Measurements from ENCODE around the gene CCDC169. TPM values are rescaled to one million over a fixed set of nuclear protein-coding genes. Genes with fewer than 3 reads are reported as not detected.

CCDC169 gene
- total RNA-seq, 3 donors from 2014 or later (not counting 1 experiment from before 2014, with no cell fraction given) = not detected

- Mint-ChIP-seq H3K9me3 (no peaks in the 10 kb centered on the region), H3K27ac (peak overlapping the region; percentile 98 to 99), H3K4me1 (peaks cover 44% of the 10 kb centered on the region in 2 donors), H3K27me3 (ENCODE audit: low read depth in 2 of 2) (no peaks in the 10 kb centered on the region), H3K4me3 (peak overlapping the region; percentile 96), H3K36me3 (no peaks in the 10 kb centered on the region)
- Histone ChIP-seq H3K27me3 (ENCODE audit: control insufficient read depth, insufficient read depth, low read length) (no peaks in the 10 kb centered on the region), H3K36me3 (ENCODE audit: control insufficient read depth, insufficient read depth, low read length) (no peaks in the 10 kb centered on the region), H3K4me3 (ENCODE audit: low read length) (peak overlapping the region; percentile 67), H3K9me3 (ENCODE audit: control insufficient read depth, insufficient read depth, low read length) (no peaks in the 10 kb centered on the region), H3K4me1 (ENCODE audit: control insufficient read depth, insufficient read depth, low read length) (peaks cover 8% of the 10 kb centered on the region), H3K27ac (ENCODE audit: low read length) (peak overlapping the region; percentile 93)
- ATAC-seq = no peak
- no peak for TF ChIP-seq CTCF (IDR thresholded peaks at IDR 0.05)
- peak in 1 of 2 donors; percentile 60 for DNase-seq
- 10% methylated on average over 13 of the region's 14 CpGs for WGBS (ENCODE audit: insufficient coverage)
- intact Hi-C loops (cut with micrococcal nuclease) = loop anchor here (5.0 kb wide), 2 partner anchors 48 to 722 kb away; partner anchors contain the start of gene CCDC169
These were observed 47.3 kb upstream of the CCDC169 start for GRCh38 chr13:36344886-36345437.

DNA sequence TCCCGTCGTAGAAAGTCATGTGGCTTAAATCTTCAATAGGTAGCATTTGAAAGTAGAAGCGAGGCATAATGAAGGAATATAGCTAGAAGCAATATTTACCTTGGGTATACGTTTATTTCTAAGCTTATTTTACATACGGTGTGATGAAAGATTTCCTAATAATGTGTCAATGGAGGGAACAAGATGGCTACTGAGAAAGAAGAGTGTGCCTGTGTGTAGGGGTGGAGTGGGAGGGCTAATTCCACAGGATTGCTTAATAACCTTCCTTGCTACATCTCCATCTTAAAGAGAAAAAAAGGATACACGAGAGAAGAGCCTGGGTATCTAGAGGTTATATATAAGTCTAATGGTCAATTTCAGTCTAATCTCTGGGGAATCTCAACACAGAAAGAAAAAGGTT is 46.6 kb upstream of the CCDC169 start:
- no peak for DNase-seq
- 84% methylated on average over 5 of the region's 6 CpGs for WGBS (ENCODE audit: insufficient coverage)
- H3K4me1 Mint-ChIP-seq = peaks cover 44% of the 10 kb centered on the region in 2 donors

DNA sequence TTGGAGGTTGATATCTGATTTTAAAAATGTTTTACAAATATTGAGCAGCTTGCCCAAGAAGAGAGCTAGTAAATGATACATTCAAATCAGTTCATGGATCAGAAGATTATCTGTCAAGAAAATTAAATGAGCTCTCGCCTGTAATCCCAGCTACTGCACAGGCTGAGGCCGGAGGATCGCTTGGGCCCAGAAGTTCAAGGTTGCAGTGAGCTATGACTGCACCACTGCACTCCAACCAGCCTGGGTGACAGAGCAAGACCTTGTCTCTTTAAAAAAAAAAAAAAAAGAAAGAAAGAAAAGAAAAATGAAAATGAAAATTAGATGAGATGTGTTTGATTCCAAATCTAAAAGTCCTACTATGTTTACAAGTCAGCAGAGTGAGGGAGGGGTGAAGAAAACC is 46.2 kb upstream of the CCDC169 start:
- no peaks in the 10 kb centered on the region for H3K36me3 Mint-ChIP-seq
- Histone ChIP-seq H3K36me3 (ENCODE audit: control insufficient read depth, insufficient read depth, low read length) (no peaks in the 10 kb centered on the region), H3K4me3 (ENCODE audit: low read length) (no peak overlapping the region), H3K4me1 (ENCODE audit: control insufficient read depth, insufficient read depth, low read length) (peaks cover 8% of the 10 kb centered on the region), H3K27ac (ENCODE audit: low read length) (no peak overlapping the region), H3K9me3 (ENCODE audit: control insufficient read depth, insufficient read depth, low read length) (no peaks in the 10 kb centered on the region), H3K27me3 (ENCODE audit: control insufficient read depth, insufficient read depth, low read length) (no peaks in the 10 kb centered on the region)
- H3K27me3 Mint-ChIP-seq (ENCODE audit: low read depth in 2 of 2) = no peaks in the 10 kb centered on the region
- peak overlapping the region; percentile 98 to 99 for H3K27ac Mint-ChIP-seq
- H3K4me1 Mint-ChIP-seq = peaks cover 47 to 48% of the 10 kb centered on the region in 2 donors
- ATAC-seq = no peak
- no peak for TF ChIP-seq CTCF (IDR thresholded peaks at IDR 0.05)
- intact Hi-C loops (cut with micrococcal nuclease) = no loop called here
- no peaks in the 10 kb centered on the region for H3K9me3 Mint-ChIP-seq
- no peak for DNase-seq
- WGBS (ENCODE audit: insufficient coverage) = 97% methylated on average over 3 of the region's 3 CpGs
- H3K4me3 Mint-ChIP-seq = peak overlapping the region; percentile 65

More for the DNA sequence above, 46.6 kb upstream of the CCDC169 start:
- Mint-ChIP-seq H3K36me3 (no peaks in the 10 kb centered on the region), H3K4me3 (peak overlapping the region; percentile 65), H3K27ac (peak overlapping the region; percentile 98 to 99), H3K27me3 (ENCODE audit: low read depth in 2 of 2) (no peaks in the 10 kb centered on the region), H3K9me3 (no peaks in the 10 kb centered on the region)
- no peak for ATAC-seq
- H3K27ac ChIP-seq (ENCODE audit: low read length) = no peak overlapping the region
- intact Hi-C loops (cut with micrococcal nuclease) = no loop called here
- H3K36me3 ChIP-seq (ENCODE audit: control insufficient read depth, insufficient read depth, low read length) = no peaks in the 10 kb centered on the region
- TF ChIP-seq CTCF (IDR thresholded peaks at IDR 0.05) = no peak
- no peaks in the 10 kb centered on the region for H3K27me3 ChIP-seq (ENCODE audit: control insufficient read depth, insufficient read depth, low read length)
- no peaks in the 10 kb centered on the region for H3K9me3 ChIP-seq (ENCODE audit: control insufficient read depth, insufficient read depth, low read length)
- no peak overlapping the region for H3K4me3 ChIP-seq (ENCODE audit: low read length)
- H3K4me1 ChIP-seq (ENCODE audit: control insufficient read depth, insufficient read depth, low read length) = peaks cover 8% of the 10 kb centered on the region

DNA sequence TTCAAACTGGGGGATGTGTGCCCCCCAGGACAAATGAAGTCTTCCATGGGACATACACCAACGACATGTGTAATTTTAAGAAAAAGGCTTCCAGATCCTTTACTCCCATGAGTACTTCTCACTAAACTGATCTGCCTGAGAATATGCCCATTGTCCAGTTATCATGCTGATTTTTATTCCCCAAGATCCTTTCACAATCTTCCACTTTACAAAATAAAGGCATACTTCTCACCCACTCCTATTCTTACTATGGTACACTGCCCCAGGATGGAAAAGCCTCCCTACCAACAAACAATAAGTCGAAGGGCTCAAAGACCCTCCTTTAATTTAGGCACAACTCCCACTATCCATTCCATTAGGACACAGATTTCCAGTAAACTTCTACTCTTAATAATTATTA is 45.1 kb upstream of the CCDC169 start:
- peaks cover 8% of the 10 kb centered on the region for H3K4me1 ChIP-seq (ENCODE audit: control insufficient read depth, insufficient read depth, low read length)
- H3K27me3 ChIP-seq (ENCODE audit: control insufficient read depth, insufficient read depth, low read length) = no peaks in the 10 kb centered on the region
- ATAC-seq (no peak), DNase-seq (no peak)
- no peak overlapping the region for H3K27ac Mint-ChIP-seq
- 81% methylated on average over 2 of the region's 2 CpGs for WGBS (ENCODE audit: insufficient coverage)
- no peaks in the 10 kb centered on the region for H3K9me3 Mint-ChIP-seq
- no peaks in the 10 kb centered on the region for H3K9me3 ChIP-seq (ENCODE audit: control insufficient read depth, insufficient read depth, low read length)
- H3K4me3 Mint-ChIP-seq = no peak overlapping the region
- H3K27ac ChIP-seq (ENCODE audit: low read length) = no peak overlapping the region
- peaks cover 54 to 56% of the 10 kb centered on the region in 2 donors for H3K4me1 Mint-ChIP-seq
- no peaks in the 10 kb centered on the region for H3K36me3 ChIP-seq (ENCODE audit: control insufficient read depth, insufficient read depth, low read length)
- intact Hi-C loops (cut with micrococcal nuclease) = no loop called here
- no peak overlapping the region for H3K4me3 ChIP-seq (ENCODE audit: low read length)
- TF ChIP-seq CTCF (IDR thresholded peaks at IDR 0.05) = no peak
- no peaks in the 10 kb centered on the region for H3K36me3 Mint-ChIP-seq
- H3K27me3 Mint-ChIP-seq (ENCODE audit: low read depth in 2 of 2) = no peaks in the 10 kb centered on the region
